HCT116 (cell line): ENCODE results near the gene CKAP2L. TPM values are rescaled to one million over a fixed set of nuclear protein-coding genes. Genes with fewer than 3 reads are reported as not detected.

Experiments
- ATAC-seq: fragments of 200-7000 bp; cut with Tn5 transposase; 2 replicates; pipeline ENCODE4 v1.9.1; 2020; ENCODE audit warnings: mild to moderate bottlenecking, moderate library complexity
- BruUV-seq: library from RNA; stranded (reverse); fragments of 400-500 nt; replicated peaks from 2 replicates; lab custom pipeline; 2021; lab: Mats Ljungman, UMichigan
- CTCF ChIA-PET: fragments of 300-600 bp; sonication (Branson Sonifier 250); formaldehyde crosslinking; loops from one replicate; lab custom pipeline; 2021; ENCODE audit warnings: antibody characterized with exemption; lab: Charles Lee
- POLR2A ChIA-PET: fragments of 300-600, 350-600 bp; sonication (Branson Sonifier 250); formaldehyde crosslinking; loops from one replicate; lab custom pipeline; 2021; ENCODE audit warnings: antibody characterized with exemption; lab: Charles Lee
- RAD21 ChIA-PET, 2 experiments: fragments of 300-600 bp; sonication (Branson Sonifier 250); formaldehyde crosslinking; loops; one replicate each; lab custom pipeline; 2023; ENCODE audit warnings: low total read pairs in 2 of 2; ENCODE audit not compliant: uncharacterized antibody in 2 of 2, unreplicated experiment in 2 of 2, low non-redundant PET in 1 of 2; lab: Charles Lee
- DNase-seq: peaks from one replicate; pipeline ENCODE4 v3.0.0-alpha.2; 2010; ENCODE audit warnings: low read depth, low spot score
- H2AFZ ChIP-seq: fragments of 200-600 bp; shearing (Covaris generic), sonication (generic); 2 replicates; pipeline ENCODE4 v1.6.1; 2017; ENCODE audit warnings: low read depth, mixed run types, mixed read lengths, antibody characterized with exemption, low read length; ENCODE audit not compliant: poor library complexity, severe bottlenecking
- H3K27ac ChIP-seq: 2 replicates; pipeline ENCODE4 v1.5.1; 2012; ENCODE audit warnings: low read depth, low read length
- H3K27me3 ChIP-seq: fragments of 200-600 bp; sonication (generic); 2 replicates; pipeline ENCODE4 v1.6.1; 2016; ENCODE audit warnings: mixed run types, low read length, mixed read lengths; ENCODE audit not compliant: insufficient read depth
- H3K36me3 ChIP-seq, 2 experiments: fragments of 200-500 bp in 1 of 2; fragments of 200-600 bp in 1 of 2; sonication (Bioruptor generic) in 1 of 2; sonication (generic) in 1 of 2; 2 replicates each; pipeline versions ENCODE4 v1.5.1 to v1.6.1; 2014 to 2016; ENCODE audit warnings: low read length in 2 of 2, inconsistent platforms in 1 of 2, mixed read lengths in 1 of 2, mixed run types in 1 of 2; ENCODE audit not compliant: insufficient read depth in 2 of 2, control insufficient read depth in 1 of 2
- H3K4me1 ChIP-seq, 2 experiments: fragments of 200-600 bp in 1 of 2; sonication (generic) in 1 of 2; 2 replicates each; pipeline versions ENCODE4 v1.5.1 to v1.6.1; 2012 to 2017; ENCODE audit warnings: low read length in 2 of 2, inconsistent platforms in 1 of 2, mild to moderate bottlenecking in 1 of 2, mixed read lengths in 1 of 2, mixed run types in 1 of 2, moderate library complexity in 1 of 2; ENCODE audit not compliant: insufficient read depth in 2 of 2, control insufficient read depth in 1 of 2
- H3K4me2 ChIP-seq: fragments of 200-600 bp; sonication (generic); 2 replicates; pipeline ENCODE4 v1.6.1; 2017; ENCODE audit warnings: mixed run types, low read length, mixed read lengths
- H3K4me3 ChIP-seq, 2 experiments: fragments of 200-600 bp in 1 of 2; sonication (generic) in 1 of 2; replicated peaks in 1 of 2; 2 replicates each; pipeline ENCODE4 v1.5.1; 2011 to 2016; ENCODE audit warnings: low read length in 2 of 2, control low read depth in 1 of 2, low read depth in 1 of 2, mild to moderate bottlenecking in 1 of 2, mixed read lengths in 1 of 2, mixed run types in 1 of 2
- H3K79me2 ChIP-seq: fragments of 200-600 bp; sonication (generic); 2 replicates; pipeline ENCODE4 v1.6.1; 2017; ENCODE audit warnings: mild to moderate bottlenecking, mixed run types, low read length, moderate library complexity, mixed read lengths; ENCODE audit not compliant: insufficient read depth
- H3K9ac ChIP-seq: fragments of 200-600 bp; sonication (generic); 2 replicates; pipeline ENCODE4 v1.6.1; 2016; ENCODE audit warnings: low read length, mixed read lengths
- H3K9me2 ChIP-seq: fragments of 200-600 bp; sonication (generic), shearing (Covaris generic); 2 replicates; pipeline ENCODE4 v1.6.1; 2017; ENCODE audit warnings: mixed run types, mild to moderate bottlenecking, moderate library complexity; ENCODE audit not compliant: insufficient read depth
- H3K9me3 ChIP-seq, 2 experiments: fragments of 200-500 bp in 1 of 2; fragments of 200-600 bp in 1 of 2; sonication (Bioruptor generic) in 1 of 2; sonication (generic) in 1 of 2; 2 replicates each; pipeline ENCODE4 v1.6.1; 2014 to 2017; ENCODE audit warnings: low read length in 2 of 2, mixed read lengths in 2 of 2, inconsistent platforms in 1 of 2, low read depth in 1 of 2, mild to moderate bottlenecking in 1 of 2, mixed run types in 1 of 2, moderate library complexity in 1 of 2; ENCODE audit not compliant: control insufficient read depth in 1 of 2, insufficient read depth in 1 of 2
- H4K20me1 ChIP-seq: fragments of 200-600 bp; sonication (generic), shearing (Covaris generic); 2 replicates; pipeline ENCODE4 v1.6.1; 2017; ENCODE audit warnings: mixed run types, mild to moderate bottlenecking, moderate library complexity; ENCODE audit not compliant: insufficient read depth
- CBX3 ChIP-seq: IDR thresholded peaks from 2 replicates; pipeline ENCODE4 v1.6.1; 2012; ENCODE audit warnings: low read depth
- CTCF ChIP-seq, 3 experiments: fragments of 200-600 bp in 1 of 3; sonication (generic) in 1 of 3; IDR thresholded peaks in 2 of 3; conservative IDR thresholded peaks in 1 of 3; 2 replicates each; pipeline ENCODE4 v1.5.1; 2012 to 2017; ENCODE audit warnings: low read depth in 2 of 3, low read length in 2 of 3, antibody characterized with exemption in 1 of 3, borderline replicate concordance in 1 of 3, control low read depth in 1 of 3, mild to moderate bottlenecking in 1 of 3, mixed read lengths in 1 of 3, mixed run types in 1 of 3, moderate library complexity in 1 of 3; ENCODE audit not compliant: insufficient read depth in 1 of 3
- ELF1 ChIP-seq: IDR thresholded peaks from 2 replicates; pipeline ENCODE4 v1.6.1; 2012; ENCODE audit warnings: low read depth, borderline replicate concordance
- EZH2 ChIP-seq: fragments of 200-600 bp; sonication (generic); IDR thresholded peaks from 2 replicates; pipeline ENCODE4 v1.6.1; 2017; ENCODE audit warnings: antibody characterized with exemption, mixed run types
- JUND ChIP-seq: IDR thresholded peaks from 2 replicates; pipeline ENCODE4 v1.6.1; 2012
- MAX ChIP-seq: IDR thresholded peaks from 2 replicates; pipeline ENCODE4 v1.6.1; 2012
- POLR2A ChIP-seq: IDR thresholded peaks from 2 replicates; pipeline ENCODE4 v1.7.0; 2011; ENCODE audit warnings: borderline replicate concordance; ENCODE audit not compliant: insufficient read depth, insufficient read length; ENCODE audit errors: extremely low read depth
- SRF ChIP-seq: IDR thresholded peaks from 2 replicates; pipeline ENCODE4 v1.6.1; 2012; ENCODE audit warnings: low read depth
- TCF7L2 ChIP-seq: IDR thresholded peaks from 2 replicates; pipeline ENCODE4 v1.7.0; 2011; ENCODE audit warnings: borderline replicate concordance, inconsistent platforms; ENCODE audit not compliant: insufficient read depth, insufficient read length; ENCODE audit errors: extremely low read depth
- YY1 ChIP-seq: IDR thresholded peaks from 2 replicates; pipeline ENCODE4 v1.6.1; 2011; ENCODE audit warnings: low read length, low read depth, moderate library complexity, mild to moderate bottlenecking; ENCODE audit not compliant: insufficient replicate concordance; ENCODE audit errors: extremely low read depth
- ZBTB33 ChIP-seq: IDR thresholded peaks from 2 replicates; pipeline ENCODE4 v1.6.1; 2011; ENCODE audit warnings: mild to moderate bottlenecking, low read length, moderate library complexity; ENCODE audit not compliant: insufficient replicate concordance; ENCODE audit errors: extremely low read depth
- intact Hi-C: fragments of 100-400 bp; cut with micrococcal nuclease; formaldehyde crosslinking; loops from 2 replicates; pipeline ENCODE4 v1.10.0; 2022
- total RNA-seq: library from RNA; stranded (reverse); gene quantifications from one replicate; pipeline ENCODE4 v1.2.1, GENCODE V29; 2021; ENCODE audit not compliant: unreplicated experiment

CKAP2L gene
- total RNA-seq, 1 experiment from 2014 or later = 27.5 TPM

- H3K4me3 ChIP-seq = no peak overlapping the region
- H3K4me1 ChIP-seq = peaks cover 28 to 41% of the 10 kb centered on the region in 2 experiments
- ChIA-PET RAD21 (no interaction called here), CTCF (interaction anchor here (1.3 kb wide), 1 partner anchor 61 kb away, joined by 3 read pairs; no protein-coding TSS in a partner anchor), POLR2A (no interaction called here)
- no peaks in the 10 kb centered on the region for H3K9me3 ChIP-seq
- H3K27ac ChIP-seq = no peak overlapping the region
- no peaks in the 10 kb centered on the region for H3K79me2 ChIP-seq
- TF ChIP-seq ZBTB33 (no peak), POLR2A (no peak), CBX3 (no peak), MAX (no peak), EZH2 (no peak), SRF (no peak), CTCF (IDR thresholded peaks at IDR 0.05 in 2 of 3, conservative IDR thresholded peaks at IDR 0.05 in 1 of 3; ENCODE audit: borderline replicate concordance in 1 of 3, insufficient read depth in 1 of 3, low read depth in 2 of 3, low read length in 2 of 3) (no peak), JUND (no peak), TCF7L2 (no peak), ELF1 (no peak), YY1 (no peak)
- H3K27me3 ChIP-seq = no peaks in the 10 kb centered on the region
- no peaks in the 10 kb centered on the region for H3K36me3 ChIP-seq
- H3K9ac ChIP-seq = no peak overlapping the region
- no peaks in the 10 kb centered on the region for H4K20me1 ChIP-seq
- DNase-seq (no peak), ATAC-seq (no peak)
- no peaks in the 10 kb centered on the region for H3K9me2 ChIP-seq
- intact Hi-C loops = no loop called here
- BruUV-seq = no TSS peak
- H3K4me2 ChIP-seq = no peak overlapping the region
- no peak overlapping the region for H2AFZ ChIP-seq
Measured at GRCh38 chr2:112687522-112687921, 76.9 kb downstream of the CKAP2L start.

Other genes starting within 250 kb of the CKAP2L start
- gene POLR1B, start 222.1 kb downstream of the CKAP2L start, total RNA-seq = 57.7 TPM
- 49.8 TPM for gene CHCHD5, start 180.0 kb downstream of the CKAP2L start, total RNA-seq
- 154 TPM for gene SLC20A1, start 118.7 kb downstream of the CKAP2L start, total RNA-seq
- gene NT5DC4, start 43.6 kb downstream of the CKAP2L start, total RNA-seq = 0.22 TPM
- gene IL1A, start 19.9 kb upstream of the CKAP2L start, total RNA-seq = 0.10 TPM
- gene IL1B, start 72.2 kb upstream of the CKAP2L start, total RNA-seq = not detected
- gene IL37, start 146.6 kb upstream of the CKAP2L start, total RNA-seq = not detected
- gene IL36G, start 213.4 kb upstream of the CKAP2L start, total RNA-seq = not detected
- gene IL36A, start 240.8 kb upstream of the CKAP2L start, total RNA-seq = not detected